ENCODE results near the gene ZNF428.

The ZNF428 gene

DNA sequence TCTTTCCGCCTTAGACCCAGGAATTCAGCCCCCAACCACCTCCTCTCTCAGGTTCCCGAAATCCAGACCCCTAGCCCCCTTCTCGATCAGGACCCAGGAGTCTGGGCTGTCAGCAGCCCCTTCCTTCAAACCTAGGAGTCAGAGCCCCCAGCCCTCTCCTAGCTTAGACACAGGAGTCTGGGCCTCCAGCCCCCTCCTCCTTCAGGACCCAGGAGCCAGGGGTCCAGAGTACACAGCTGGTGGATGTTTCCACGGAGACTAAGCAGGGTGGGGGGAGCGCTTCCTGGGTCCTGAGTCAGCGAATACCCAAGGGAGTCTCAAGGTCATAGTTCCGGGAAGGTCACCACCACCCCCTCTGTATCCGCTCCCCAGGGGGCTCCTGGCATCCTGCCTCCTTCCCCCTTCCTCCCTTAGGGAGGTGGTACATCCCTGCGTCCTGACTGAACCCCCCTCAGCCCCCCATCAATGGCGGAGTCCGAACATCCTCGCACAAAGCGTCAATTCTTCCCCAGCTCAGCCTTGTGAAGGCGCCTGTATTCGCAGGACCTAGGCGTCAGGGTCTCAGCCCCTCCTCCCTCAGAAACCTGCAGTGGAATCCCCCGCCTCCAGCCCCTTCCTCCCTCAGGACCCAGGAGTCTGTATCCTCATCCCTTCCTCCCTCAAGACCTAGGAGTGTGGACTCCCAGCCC is 15.6 kb upstream of the ZNF428 start:
- H3K36me3 ChIP-seq (ENCODE audit: insufficient read depth, low read length) = no peaks in the 10 kb centered on the region
- H3K9me3 ChIP-seq (ENCODE audit: low read length) = no peaks in the 10 kb centered on the region
- H3K79me2 ChIP-seq (ENCODE audit: insufficient read depth, low read length) = no peaks in the 10 kb centered on the region
- H3K4me2 ChIP-seq (ENCODE audit: low read length) = no peak overlapping the region
- H3K9ac ChIP-seq (ENCODE audit: low read length) = no peak overlapping the region
- H3K9me2 ChIP-seq (ENCODE audit: low read depth, low read length) = no peaks in the 10 kb centered on the region
- no peak for TF ChIP-seq EZH2 (IDR thresholded peaks at IDR 0.05; ENCODE audit: borderline replicate concordance, low read length)
- TF ChIP-seq, protein P1, sequence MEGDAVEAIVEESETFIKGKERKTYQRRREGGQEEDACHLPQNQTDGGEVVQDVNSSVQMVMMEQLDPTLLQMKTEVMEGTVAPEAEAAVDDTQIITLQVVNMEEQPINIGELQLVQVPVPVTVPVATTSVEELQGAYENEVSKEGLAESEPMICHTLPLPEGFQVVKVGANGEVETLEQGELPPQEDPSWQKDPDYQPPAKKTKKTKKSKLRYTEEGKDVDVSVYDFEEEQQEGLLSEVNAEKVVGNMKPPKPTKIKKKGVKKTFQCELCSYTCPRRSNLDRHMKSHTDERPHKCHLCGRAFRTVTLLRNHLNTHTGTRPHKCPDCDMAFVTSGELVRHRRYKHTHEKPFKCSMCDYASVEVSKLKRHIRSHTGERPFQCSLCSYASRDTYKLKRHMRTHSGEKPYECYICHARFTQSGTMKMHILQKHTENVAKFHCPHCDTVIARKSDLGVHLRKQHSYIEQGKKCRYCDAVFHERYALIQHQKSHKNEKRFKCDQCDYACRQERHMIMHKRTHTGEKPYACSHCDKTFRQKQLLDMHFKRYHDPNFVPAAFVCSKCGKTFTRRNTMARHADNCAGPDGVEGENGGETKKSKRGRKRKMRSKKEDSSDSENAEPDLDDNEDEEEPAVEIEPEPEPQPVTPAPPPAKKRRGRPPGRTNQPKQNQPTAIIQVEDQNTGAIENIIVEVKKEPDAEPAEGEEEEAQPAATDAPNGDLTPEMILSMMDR (IDR thresholded peaks at IDR 0.05; ENCODE audit: low read length) = no peak
- H3K27ac ChIP-seq (ENCODE audit: low read depth, low read length, poor library complexity, severe bottlenecking) = no peak overlapping the region
- peaks cover 2% of the 10 kb centered on the region for H3K4me1 ChIP-seq (ENCODE audit: insufficient read depth, low read length, severe bottlenecking)
- H3F3A ChIP-seq (ENCODE audit: insufficient read depth, low read length) = no peaks in the 10 kb centered on the region
- no peaks in the 10 kb centered on the region for H4K20me1 ChIP-seq (ENCODE audit: insufficient read depth, low read length)
- 0 out of 2 replicates have a peak, but pooled peaks cover 15% of the 10 kb centered on the region for H3K27me3 ChIP-seq (ENCODE audit: insufficient read depth, low read length)
- no peak overlapping the region for H3K4me3 ChIP-seq (ENCODE audit: low read depth, low read length, poor library complexity, severe bottlenecking)
- H2AFZ ChIP-seq (ENCODE audit: low read length) = no peak overlapping the region

DNA sequence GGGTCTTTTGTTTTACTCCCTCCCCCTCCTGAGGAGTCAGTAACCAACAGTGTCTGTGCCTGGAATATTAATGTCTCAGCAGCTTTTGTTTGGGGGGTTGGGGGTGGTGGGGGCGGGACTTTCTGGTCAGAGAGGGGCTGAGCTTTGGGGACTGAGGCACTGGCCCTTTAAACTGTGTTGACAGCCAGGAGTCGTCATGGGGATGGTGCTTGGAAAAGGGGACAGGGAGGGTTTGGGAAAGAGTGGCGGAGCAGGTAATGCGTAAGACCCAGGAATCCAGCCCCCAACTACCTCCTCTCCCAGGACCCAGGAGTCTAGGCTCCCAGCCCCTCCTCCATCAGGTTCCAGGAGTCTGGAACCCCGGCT is 15.1 kb upstream of the ZNF428 start:
- H3K4me3 ChIP-seq (ENCODE audit: low read depth, low read length, poor library complexity, severe bottlenecking) = no peak overlapping the region
- no peak overlapping the region for H2AFZ ChIP-seq (ENCODE audit: low read length)
- H3K36me3 ChIP-seq (ENCODE audit: insufficient read depth, low read length) = no peaks in the 10 kb centered on the region
- H3K4me1 ChIP-seq (ENCODE audit: insufficient read depth, low read length, severe bottlenecking) = no peaks in the 10 kb centered on the region
- no peaks in the 10 kb centered on the region for H3K9me2 ChIP-seq (ENCODE audit: low read depth, low read length)
- H3K27ac ChIP-seq (ENCODE audit: low read depth, low read length, poor library complexity, severe bottlenecking) = no peak overlapping the region
- H3K79me2 ChIP-seq (ENCODE audit: insufficient read depth, low read length) = no peaks in the 10 kb centered on the region
- H3K4me2 ChIP-seq (ENCODE audit: low read length) = no peak overlapping the region
- H3F3A ChIP-seq (ENCODE audit: insufficient read depth, low read length) = no peaks in the 10 kb centered on the region
- H3K9me3 ChIP-seq (ENCODE audit: low read length) = no peaks in the 10 kb centered on the region
- TF ChIP-seq EZH2 (IDR thresholded peaks at IDR 0.05; ENCODE audit: borderline replicate concordance, low read length) = no peak
- TF ChIP-seq, protein P1 (IDR thresholded peaks at IDR 0.05; ENCODE audit: low read length) = no peak
- H3K27me3 ChIP-seq (ENCODE audit: insufficient read depth, low read length) = 0 out of 2 replicates have a peak, but pooled peaks cover 15% of the 10 kb centered on the region
- H4K20me1 ChIP-seq (ENCODE audit: insufficient read depth, low read length) = no peaks in the 10 kb centered on the region
- no peak overlapping the region for H3K9ac ChIP-seq (ENCODE audit: low read length)

DNA sequence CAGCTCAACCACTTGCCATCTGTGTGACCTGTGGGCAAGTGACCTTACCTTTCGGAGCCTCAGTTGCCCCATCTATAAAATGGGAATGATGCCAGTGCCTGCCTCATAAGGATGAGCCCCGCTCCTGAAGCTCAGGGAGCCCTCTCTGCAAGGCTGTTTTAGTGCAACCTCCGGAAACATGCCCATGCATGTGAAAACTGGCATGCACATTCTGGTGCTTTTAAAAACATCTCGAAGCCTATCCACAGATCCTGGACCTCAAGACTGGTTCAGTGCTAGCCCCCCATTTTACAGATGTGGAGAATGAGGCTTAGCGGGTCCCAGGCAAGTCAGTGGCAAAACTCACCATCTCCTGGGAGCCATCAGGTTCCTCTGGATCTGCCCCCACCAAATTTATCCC is 14.6 kb upstream of the ZNF428 start:
- no peak for TF ChIP-seq EZH2 (IDR thresholded peaks at IDR 0.05; ENCODE audit: borderline replicate concordance, low read length)
- TF ChIP-seq, protein P1 (IDR thresholded peaks at IDR 0.05; ENCODE audit: low read length) = no peak
- Histone ChIP-seq H3K27ac (ENCODE audit: low read depth, low read length, poor library complexity, severe bottlenecking) (no peak overlapping the region), H3K9me2 (ENCODE audit: low read depth, low read length) (no peaks in the 10 kb centered on the region), H3K4me1 (ENCODE audit: insufficient read depth, low read length, severe bottlenecking) (no peaks in the 10 kb centered on the region), H3K4me2 (ENCODE audit: low read length) (no peak overlapping the region), H3F3A (ENCODE audit: insufficient read depth, low read length) (no peaks in the 10 kb centered on the region), H3K79me2 (ENCODE audit: insufficient read depth, low read length) (no peaks in the 10 kb centered on the region), H3K9ac (ENCODE audit: low read length) (no peak overlapping the region), H3K36me3 (ENCODE audit: insufficient read depth, low read length) (no peaks in the 10 kb centered on the region), H3K27me3 (ENCODE audit: insufficient read depth, low read length) (0 out of 2 replicates have a peak, but pooled peaks cover 14% of the 10 kb centered on the region), H4K20me1 (ENCODE audit: insufficient read depth, low read length) (no peaks in the 10 kb centered on the region), H3K4me3 (ENCODE audit: low read depth, low read length, poor library complexity, severe bottlenecking) (no peak overlapping the region), H2AFZ (ENCODE audit: low read length) (no peak overlapping the region), H3K9me3 (ENCODE audit: low read length) (no peaks in the 10 kb centered on the region)

Measured in OCI-LY1 (cell line).